ENCODE data around the gene ARFGAP2. TPM values are rescaled to one million over a fixed set of nuclear protein-coding genes. Genes with fewer than 3 reads are reported as not detected.

Gene ARFGAP2
- total RNA-seq, 1 experiment from 2014 or later: 111 TPM

DNA sequence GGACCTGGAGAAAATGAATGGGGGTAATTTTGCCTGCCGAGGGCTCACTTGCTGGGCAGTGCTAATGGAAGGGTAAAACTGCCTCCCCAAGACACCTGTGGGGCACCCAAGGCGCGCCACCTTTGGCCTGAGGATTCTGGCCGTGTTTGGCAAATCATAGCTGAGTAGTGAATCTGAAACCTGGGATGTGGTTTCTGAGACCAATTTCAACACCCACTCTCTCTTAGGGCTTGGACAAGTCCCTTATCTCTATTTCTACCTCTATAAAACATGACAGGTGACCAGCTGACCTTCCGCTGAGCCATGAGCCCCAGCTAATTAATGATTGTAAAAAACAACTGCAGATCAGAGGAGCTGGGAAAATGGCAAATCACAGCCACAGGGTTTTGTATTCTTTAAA is 11.0 kb upstream of the ARFGAP2 start:
- no peak for DNase-seq (ENCODE audit: low read depth)

DNA sequence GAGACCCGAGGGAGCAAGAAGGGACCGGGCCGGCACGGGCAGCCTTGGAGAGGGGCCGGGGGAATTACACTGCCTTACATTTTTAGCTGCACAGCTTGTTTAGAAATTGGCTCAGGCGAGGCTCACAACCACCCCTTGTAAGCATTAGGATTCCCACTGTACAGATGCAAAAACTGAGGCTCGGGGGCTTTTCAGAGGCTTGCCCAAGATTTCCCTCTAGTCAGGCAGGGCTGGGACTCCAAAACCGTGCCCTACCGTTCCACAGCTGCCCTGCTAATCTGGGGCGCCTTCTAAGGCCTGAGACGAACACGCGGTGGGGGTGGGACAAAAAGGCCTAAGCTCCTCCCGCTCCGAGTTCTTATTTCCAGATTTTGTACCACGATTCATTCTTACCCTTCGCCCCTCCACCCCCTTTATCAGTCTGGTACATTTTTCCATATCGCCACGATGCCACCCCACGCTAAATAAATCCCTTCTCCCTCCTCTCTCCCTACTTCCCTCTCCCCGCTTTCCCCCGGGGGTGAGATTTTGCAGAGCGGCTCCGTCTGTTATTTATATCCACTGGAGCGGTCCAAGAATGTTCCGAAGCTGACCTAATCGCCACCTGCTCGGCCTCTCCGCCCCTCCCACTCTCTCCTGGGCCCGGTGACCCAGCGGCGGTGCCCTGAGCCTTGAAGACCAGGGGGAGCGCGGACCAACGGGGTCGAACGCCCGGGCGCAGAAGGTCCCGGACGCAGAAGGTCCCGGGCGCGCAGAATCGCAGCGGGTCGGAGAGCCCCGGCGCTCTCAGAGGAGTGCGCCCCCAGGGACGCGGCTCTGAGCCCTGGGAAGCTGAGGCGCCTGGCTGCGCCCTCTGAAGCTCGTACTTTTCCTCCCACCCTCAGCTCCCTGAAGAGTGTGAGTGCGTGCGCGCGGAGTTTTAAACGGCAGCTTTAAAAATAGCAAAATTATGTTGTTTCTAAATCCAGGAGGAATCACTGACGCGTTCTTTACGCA is 10.3 kb upstream of the ARFGAP2 start:
- DNase-seq (ENCODE audit: low read depth): peak; percentile 52

DNA sequence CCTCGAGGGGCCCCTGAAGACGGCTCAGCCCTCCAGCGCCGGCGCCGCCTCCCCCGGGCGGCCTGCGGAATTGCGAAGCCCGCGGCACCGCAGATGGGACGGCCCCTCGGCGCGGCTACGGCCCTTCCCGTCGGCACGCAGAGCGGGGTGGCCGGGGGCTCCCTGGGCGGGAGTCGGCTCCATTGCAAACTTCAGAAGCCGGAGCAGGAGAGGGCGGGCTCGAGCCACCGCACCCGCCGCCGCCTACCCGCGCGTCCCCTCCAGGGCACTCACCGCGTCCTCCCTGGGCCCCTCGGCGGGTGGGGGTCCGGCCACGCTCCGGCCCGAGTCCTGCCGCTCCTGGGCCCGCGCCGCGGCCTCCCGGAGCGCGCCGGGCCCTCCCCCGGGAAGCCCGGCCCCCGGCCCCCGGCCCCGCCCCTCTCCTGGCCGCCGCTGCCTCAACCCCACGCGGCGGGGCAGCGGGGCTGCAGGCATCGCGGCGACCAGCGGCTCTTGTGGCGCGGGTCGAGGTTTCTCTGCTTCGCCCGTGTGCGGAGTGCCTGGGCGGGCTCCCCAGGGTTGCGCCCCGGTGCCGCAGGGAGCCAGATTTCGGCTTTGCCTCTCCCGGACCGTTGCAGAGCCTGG is 9.5 kb upstream of the ARFGAP2 start, which contains the start of gene PACSIN3:
Gene PACSIN3 (minus strand): TSS at position 359 of the 624 bp plus-strand sequence. CDS start 3,707 bp downstream, outside the sequence.
- DNase-seq (ENCODE audit: low read depth): no peak

DNA sequence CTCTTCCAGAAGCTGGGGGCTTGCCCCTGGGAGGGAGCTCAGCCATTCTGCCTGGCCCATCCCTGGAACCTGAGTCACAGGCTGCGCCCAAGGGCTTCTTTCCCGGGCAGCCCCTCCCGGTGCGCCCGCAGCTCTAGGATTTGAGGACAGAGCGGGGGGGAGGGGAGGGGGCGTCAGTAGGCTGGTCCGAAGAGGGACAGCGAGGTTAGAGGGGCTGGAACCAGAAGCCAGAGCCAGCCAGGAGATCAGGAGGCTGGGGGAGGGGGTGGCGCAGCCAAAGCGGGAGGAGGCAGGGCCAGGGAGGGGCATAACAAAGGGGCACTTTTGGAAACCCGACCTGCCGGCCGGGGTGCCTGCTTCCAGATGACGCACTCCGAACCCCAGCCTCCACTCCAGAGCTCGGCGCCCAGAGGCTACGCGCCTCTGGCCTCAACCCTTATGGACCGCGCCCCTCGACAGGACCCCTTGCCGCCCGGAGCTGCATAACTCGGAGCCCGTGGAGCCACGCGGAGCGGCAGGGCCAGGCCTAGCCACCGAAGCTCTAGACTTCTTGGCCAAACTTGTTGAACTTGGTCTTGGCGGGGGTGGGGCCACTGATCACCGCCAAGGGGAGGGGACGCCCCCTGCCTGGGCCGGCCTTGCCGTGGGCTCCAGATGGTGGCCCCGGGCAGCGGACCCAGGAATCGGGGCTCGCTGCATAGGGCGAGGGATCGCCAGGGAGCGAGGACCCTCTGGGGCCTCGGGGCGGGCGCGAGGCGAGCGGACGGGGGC is 8.8 kb upstream of the ARFGAP2 start:
- no peak for DNase-seq (ENCODE audit: low read depth)

DNA sequence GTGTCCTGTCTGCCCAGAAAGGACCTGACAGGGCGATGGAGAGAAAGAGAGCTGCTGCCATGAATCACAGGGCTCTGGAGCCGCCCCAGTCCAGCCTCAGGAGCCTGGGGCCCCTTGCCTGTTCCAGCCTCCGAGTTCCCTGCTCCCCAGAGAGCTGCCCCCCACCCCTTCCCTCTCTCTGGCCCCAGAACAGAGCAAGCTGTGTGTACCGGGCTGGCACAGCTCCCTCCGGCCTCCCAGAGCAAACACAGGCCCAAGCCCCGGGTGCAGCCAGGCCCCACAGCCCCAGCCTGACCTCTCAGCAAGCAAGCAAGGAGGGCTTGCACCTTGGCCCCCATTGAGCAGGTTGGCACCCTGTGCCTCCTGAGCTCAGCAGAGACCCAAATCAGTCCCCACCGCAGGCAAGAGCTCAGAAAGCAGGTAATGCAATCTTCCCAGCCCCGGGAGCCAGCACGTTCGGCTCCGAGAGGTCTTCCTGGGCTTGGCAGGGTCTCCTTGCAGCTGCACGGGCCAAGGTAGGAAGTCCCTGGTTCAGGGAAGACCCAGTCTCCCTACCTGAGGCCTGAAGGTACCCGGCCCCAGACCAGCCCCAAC is 8.1 kb upstream of the ARFGAP2 start:
- no peak for DNase-seq (ENCODE audit: low read depth)

DNA sequence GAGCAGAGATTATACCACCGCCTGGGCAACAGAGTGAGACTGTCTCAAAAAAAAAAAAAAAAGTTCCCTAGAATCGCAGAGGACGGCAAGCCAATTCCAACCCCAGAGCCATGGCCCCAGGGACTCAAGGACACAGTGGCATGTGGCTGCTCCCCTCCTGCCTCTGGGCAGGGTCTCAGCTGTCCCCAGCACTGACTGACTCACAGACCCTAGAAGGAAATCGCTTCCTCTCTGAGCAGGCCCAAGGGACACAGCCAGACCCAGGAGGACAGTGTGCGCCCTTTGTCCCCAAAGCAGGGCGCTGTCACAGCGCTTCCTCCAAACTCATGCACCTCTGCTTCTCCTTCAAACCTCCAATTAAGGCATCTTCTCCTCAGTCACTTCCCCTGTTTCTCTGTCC is 7.3 kb upstream of the ARFGAP2 start:
- DNase-seq (ENCODE audit: low read depth): no peak

DNA sequence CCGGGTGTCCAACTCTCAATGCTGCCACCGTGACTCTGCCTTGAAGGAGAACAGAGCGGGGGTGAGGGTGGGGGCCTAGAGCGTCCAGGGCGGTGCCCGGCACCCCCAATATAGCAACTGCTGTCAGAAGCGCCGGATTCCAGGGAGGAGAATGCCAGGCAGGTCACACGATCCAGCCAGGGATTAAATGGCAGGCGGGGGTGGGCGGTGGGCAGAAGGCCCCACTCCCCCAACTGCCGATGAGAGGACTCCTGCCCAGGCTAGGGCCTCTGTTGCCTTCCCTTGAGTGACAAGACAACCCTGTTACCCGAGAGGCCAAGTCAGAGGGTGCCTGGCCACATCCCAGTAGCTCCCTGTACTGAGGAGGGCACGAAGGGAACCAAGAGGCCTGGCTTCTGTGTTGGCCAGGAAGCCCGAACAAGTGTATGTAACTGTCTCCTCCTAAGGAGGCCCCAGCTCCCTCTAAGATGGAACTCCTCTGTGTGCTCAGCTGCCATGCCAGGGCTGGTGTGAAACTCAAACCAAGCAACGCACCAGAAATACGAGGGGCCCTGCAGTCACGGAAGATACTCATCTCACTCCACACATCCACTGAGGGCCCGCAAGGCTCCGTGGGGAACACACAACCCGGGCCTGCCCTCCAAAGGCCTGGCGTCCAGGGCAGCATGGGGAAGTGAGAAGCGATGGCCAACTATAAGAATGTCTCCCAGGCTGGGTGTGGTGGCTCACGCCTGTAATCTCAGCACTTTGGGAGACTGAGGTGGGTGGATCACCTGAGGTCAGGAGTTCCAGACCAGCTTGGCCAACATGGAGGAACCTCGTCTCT is 6.6 kb upstream of the ARFGAP2 start:
- DNase-seq (ENCODE audit: low read depth): no peak

DNA sequence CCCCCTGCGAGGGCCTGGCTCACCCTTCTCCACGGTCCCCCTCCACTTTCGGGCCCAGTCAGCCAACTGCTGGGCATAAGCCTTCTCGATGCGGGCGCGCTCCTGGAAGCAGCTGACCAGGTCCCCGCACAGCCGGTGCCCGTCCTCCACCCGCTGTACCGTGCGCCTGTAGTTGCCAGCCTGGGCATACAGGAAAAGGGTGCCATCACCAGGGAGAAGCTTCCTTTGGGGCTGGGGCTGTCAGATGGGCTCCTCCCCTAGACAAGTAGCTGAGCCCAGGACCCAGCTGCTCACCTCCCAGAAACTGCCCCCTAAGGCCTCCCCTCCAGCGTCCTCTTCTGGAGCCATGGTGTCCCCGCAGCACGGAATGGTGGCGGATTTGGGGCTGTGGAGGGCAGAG is 5.7 kb upstream of the ARFGAP2 start:
- no peak for DNase-seq (ENCODE audit: low read depth)

DNA sequence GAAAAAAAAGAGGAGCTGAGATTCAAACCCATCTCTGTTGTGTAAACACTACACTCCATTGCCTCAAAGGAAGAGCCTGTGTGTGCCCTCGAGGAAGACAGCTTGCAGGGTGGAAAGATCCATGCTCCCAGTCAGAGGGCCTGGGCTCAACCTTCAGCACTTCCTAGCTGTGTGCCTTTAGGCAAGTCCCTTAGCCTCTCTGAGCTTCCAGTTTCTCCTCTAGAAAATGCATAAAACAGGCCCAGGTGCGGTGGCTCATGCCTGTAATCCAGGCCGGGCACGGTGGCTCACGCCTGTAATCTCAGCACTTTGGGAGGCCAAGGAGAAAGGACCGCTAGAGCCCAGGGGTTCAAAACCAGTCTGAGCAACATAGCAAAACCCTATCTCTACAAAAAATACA is 4.6 kb upstream of the ARFGAP2 start:
- DNase-seq (ENCODE audit: low read depth): no peak

DNA sequence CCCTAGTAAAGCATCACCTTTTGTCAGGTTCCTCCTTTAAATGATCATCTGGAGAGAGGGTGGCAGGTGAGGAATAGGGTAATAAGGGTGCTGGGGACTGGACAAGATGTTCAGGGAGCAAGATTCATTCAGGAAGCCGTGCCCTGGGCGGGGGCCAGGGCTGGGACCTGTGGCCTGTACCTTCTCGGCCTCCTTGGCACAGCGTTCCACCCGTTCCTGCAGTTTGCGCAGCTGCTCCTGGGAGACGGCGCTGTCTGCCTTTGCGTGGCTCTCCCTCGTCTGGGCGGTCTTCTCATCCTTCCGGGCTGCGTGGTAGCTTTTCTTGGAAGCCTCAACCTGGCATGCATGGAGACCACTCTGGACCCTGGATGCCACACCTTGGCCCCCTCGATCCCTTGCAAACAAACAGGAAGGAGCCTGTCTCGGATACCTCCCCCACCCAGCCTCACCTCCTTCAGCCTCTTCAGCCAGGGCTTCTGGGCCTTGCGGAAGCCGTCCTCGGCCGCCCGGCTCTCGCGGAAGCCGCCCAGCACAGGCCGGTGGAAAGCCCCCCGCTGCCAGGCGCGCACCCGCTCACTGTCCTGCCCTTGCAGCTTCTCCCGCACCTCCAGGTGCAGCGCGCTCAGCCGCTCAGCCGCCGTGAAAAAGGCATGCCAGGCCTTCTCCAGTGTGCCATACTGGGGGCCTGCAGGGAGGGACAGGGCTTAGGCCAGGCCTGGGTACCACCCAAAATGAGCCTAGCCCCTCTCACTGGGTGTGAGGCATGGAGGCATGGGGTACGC is 3.5 kb upstream of the ARFGAP2 start:
- DNase-seq (ENCODE audit: low read depth): no peak

DNA sequence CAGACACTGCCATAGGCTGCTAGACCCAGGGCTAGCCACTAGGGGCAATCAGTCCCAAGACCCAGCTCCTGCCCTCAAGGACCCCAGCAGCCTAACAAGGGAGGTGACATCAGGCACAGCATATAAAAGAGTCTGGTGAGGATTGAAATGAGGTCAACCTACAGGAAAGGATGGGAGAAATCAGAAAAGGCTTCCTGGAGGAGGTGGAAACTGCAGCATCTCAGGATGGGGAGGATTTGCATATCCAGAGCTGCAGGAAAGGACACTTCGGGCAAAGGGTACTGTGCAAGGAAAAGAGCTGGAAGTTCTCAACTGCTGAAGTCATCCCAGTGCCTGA is 2.9 kb upstream of the ARFGAP2 start:
- DNase-seq (ENCODE audit: low read depth): peak; percentile 35

DNA sequence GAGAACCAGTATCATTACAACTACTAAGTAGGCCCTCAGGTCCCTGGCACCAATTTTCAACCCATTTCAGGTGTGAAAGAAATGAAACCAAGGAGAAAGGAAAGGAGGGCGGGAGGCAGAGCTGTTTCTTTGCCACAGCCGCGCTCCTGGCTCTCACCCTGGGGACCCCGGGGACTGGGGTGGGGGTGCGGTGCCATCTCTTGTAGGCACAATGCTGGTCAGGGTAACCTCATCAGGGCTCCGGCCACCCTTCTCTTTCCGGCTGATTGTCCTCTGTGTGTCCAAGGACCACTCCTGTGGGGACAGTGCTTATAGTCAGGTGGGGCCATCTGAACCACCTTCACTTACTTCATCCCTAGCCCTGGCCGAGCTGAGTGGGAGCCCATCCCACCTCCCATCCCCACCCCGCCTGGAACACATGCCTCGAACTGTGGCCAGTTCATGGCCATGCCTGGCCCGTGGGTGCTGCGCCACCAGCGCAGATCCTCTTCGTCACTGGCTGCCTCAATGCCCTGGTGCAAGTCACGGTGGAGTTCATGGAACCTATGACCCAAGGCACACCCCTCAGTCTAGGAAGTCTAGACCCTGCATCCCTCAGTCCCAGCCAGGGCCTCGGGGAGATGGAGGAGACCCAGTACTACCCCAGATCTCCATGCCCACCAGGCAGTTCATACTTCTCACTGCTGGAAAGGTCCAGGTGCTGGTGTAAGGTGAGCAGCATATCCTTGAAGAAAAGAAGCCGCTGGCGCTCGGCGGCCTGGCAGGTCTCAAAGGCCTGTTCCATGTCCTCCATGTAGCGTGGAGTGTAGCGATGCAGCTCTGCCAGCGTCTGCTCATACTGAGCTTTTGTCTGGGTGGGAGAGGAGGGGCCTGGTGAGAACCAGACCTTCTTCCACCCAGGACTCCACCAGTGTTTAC is 2.3 kb upstream of the ARFGAP2 start:
- no peak for DNase-seq (ENCODE audit: low read depth)

DNA sequence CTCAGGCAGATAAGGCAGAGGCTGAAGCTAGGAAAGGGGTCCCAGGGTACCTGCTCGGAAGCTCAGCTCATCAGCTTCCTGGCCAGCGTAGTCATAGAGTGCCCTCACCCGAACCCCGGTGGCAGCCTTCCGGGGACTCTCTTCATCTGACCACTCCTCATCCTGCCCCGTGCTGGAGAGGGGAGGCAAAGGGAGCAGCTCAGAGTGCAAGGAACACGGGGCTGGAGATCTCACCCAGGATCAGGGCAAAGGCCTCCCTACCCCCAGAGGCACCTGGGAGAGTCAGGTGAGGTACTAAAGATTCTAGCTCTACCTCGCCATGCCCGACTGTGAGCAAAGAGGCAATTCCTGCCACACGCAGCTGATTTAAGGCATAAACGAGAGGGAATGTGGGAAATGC is 1.6 kb upstream of the ARFGAP2 start:
- no peak for DNase-seq (ENCODE audit: low read depth)

DNA sequence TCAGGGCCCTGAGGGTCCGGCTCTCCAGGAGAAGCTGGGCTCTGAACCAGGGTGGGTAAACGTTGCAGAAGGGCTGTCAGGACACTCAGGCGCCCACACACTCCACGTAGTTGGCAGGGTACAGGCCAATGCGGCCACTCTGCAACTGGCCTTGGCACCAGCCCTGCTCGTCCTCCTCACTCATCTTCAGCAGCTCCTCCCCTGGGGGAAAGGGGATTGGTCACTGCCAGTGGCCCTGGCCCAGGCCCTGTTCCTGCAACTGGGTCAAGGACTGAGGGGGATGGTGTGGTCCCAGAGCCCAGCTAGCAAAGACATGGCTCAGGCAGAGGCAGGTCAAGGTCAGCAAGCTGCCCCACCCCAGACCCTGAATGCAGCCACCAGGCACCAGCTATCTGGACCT is 1.2 kb upstream of the ARFGAP2 start:
- DNase-seq (ENCODE audit: low read depth): no peak

DNA sequence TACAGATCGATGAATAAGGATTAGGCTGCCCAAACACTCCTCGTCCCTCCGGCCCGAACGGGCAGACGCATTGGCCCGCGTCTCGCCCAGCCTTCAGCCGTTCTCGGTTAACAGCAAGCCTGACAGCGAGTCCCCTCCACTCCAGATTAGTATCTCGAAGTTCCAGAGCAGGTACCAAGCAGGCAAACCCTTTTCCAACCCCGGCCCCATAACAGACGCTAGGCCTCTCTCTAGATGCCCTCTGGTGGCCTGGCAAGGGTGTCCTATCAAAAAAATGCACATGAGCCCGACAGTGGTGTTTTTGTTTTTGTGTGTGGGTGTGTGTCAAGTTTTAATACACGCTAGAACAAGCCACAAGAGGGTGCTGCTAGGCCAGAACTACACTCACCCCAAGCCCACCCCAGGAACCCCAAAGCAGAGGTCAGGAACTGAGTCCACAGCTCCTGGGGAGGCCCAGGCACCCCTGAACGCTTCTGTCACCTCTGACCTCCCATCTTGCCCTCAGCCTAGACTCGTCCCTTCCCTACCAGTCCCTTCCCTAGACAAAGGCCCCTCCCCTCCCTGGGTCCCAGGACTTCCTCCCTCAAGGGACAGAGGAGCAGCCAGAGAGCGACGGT is 658 bp upstream of the ARFGAP2 start:
- peak; percentile 87 for DNase-seq (ENCODE audit: low read depth)

DNA sequence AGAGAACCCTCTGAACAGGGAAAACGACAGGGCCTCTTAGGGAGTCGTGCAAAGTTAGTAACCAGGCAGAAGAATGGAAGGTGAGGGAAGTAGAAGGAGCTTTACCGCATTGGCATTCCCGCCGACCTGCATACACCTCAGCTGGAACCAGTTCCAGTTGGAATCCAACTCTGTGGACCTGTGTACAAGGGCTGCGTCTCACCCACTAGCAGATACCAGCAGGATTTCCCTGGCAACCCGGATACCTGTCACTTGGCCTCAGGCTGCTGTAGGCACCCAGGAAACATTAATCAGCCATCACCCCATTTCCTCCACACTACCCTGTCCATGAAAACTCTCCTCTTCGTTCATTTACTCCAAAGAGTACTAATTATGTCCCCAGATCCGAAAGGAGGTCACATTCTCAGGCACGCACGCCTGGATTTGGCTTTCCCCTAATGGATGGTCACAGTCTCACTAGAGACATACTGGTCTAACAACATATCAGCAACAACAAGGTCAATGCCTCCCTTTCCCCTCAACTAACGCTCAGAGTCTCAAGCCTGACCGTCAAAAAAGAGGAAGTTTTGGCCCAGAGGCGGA is 842 bp downstream of the ARFGAP2 start:
- no peak for DNase-seq (ENCODE audit: low read depth)

DNA sequence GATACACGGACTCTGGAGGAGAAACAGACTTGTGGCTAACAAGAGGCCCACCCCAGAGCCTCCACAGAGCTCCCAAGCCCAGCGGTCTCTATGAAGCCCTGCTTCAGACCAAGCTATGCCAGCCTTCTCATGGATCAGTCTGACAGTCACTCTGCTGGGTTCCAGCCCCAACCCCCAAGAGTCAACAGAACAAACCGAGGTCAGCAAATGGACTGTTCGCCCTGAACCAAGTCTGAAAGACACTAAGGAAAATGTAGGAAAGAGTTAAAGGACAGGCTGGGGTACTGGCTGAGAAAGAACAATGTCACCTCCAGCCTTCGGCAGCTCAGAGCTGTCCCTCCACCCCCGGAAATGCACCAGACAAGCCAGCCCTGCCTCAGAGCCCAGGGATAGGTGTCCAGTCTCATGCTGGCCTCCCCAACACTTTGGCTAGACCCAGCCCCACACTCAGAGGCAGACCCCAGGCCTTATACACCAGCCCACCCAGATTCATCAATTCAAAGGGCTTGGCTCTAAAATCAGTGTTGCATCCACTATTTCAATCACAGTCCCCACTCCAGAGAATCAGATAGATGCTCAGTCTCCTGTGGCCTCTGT is 3.8 kb downstream of the ARFGAP2 start:
- DNase-seq (ENCODE audit: low read depth): no peak

DNA sequence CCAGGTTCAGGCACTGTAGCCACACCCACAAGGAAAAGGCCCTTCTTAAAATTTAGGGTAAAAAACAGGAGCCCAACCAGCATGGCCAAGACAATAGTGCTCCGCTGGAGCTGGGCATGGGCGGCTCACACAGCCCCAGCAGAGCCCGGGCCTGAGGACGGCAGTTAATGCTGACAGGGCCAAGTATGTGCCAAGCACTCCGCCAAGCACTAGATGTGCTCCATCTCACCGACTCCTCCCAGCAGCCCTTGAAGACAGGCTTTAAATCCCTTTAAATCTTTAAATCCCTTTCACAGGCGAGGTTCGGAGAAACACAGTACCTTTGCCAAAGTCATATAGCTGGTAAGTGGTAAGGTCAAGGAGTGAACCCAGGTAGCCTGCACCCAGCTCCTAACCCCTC is 4.8 kb downstream of the ARFGAP2 start:
- DNase-seq (ENCODE audit: low read depth): no peak

Data from LHCN-M2 (cell line).